NCI-H1694 treated with DMSO at 0.1 percent for 48 hours (cell line): ENCODE data around the gene GPHA2.

Experiments
- DNase-seq: peaks from one replicate; lab custom pipeline; 2025; lab: John Stamatoyannopoulos, UW

GPHA2 gene

GRCh38 chr11:64891215-64891848 is 44.4 kb downstream of the GPHA2 start:
- no peak for DNase-seq

GRCh38 chr11:64890522-64890939 is 45.2 kb downstream of the GPHA2 start:
- peak; percentile 43 for DNase-seq

- no peak for DNase-seq
Measured at GRCh38 chr11:64888729-64889511, 46.8 kb downstream of the GPHA2 start.

GRCh38 chr11:64888406-64888728 is 47.3 kb downstream of the GPHA2 start:
- no peak for DNase-seq

- peak; percentile 15 for DNase-seq
Measured at GRCh38 chr11:64887757-64888405, 47.8 kb downstream of the GPHA2 start.

GRCh38 chr11:64887234-64887756 is 48.4 kb downstream of the GPHA2 start:
- DNase-seq: no peak

- peak; percentile 6 for DNase-seq
Measured at GRCh38 chr11:64885367-64886286, 50.1 kb downstream of the GPHA2 start.
